Pons (tissue), 1 donor: ENCODE results near the gene ANAPC16.
"Not testable (repeated sequence)": the region's sequence is repeated elsewhere in the genome, so short reads cannot be mapped to it uniquely, and the experiment has no call there.

Source experiments
- DNase-seq: peaks from one replicate; pipeline ENCODE4 v3.0.0-alpha.2; 2016; ENCODE audit warnings: low spot score

The ANAPC16 gene

GRCh38 chr10:72243822-72244437 lies 28.1 kb downstream of the ANAPC16 start:
- no peak for DNase-seq

- no peak for DNase-seq
Observed at GRCh38 chr10:72244573-72245038, 28.8 kb downstream of the ANAPC16 start.

GRCh38 chr10:72245949-72246525 lies 30.2 kb downstream of the ANAPC16 start:
- DNase-seq = no peak

GRCh38 chr10:72248468-72249151 lies 32.8 kb downstream of the ANAPC16 start:
- peak; percentile 92 for DNase-seq

GRCh38 chr10:72249176-72249862 lies 33.5 kb downstream of the ANAPC16 start:
- not testable (repeated sequence) for DNase-seq

- no peak for DNase-seq
Observed at GRCh38 chr10:72250666-72251065, 34.9 kb downstream of the ANAPC16 start.

GRCh38 chr10:72251635-72252034 lies 35.8 kb downstream of the ANAPC16 start:
- DNase-seq = no peak

- DNase-seq = no peak
Observed at GRCh38 chr10:72252972-72253371, 37.2 kb downstream of the ANAPC16 start.

- no peak for DNase-seq
Observed at GRCh38 chr10:72253578-72253977, 37.8 kb downstream of the ANAPC16 start.

- peak; percentile 97 for DNase-seq
Observed at GRCh38 chr10:72254813-72255568, 39.2 kb downstream of the ANAPC16 start.

GRCh38 chr10:72255977-72256729 lies 40.3 kb downstream of the ANAPC16 start:
- no peak for DNase-seq

- peak; percentile 81 for DNase-seq
Observed at GRCh38 chr10:72257051-72257892, 41.5 kb downstream of the ANAPC16 start.

GRCh38 chr10:72258617-72259016 lies 42.8 kb downstream of the ANAPC16 start:
- DNase-seq = no peak

GRCh38 chr10:72259491-72260238 lies 43.9 kb downstream of the ANAPC16 start:
- DNase-seq = no peak

- peak; percentile 87 for DNase-seq
Observed at GRCh38 chr10:72260239-72260975, 44.6 kb downstream of the ANAPC16 start.

- peak; percentile 54 for DNase-seq
Observed at GRCh38 chr10:72260976-72261783, 45.4 kb downstream of the ANAPC16 start.

GRCh38 chr10:72261784-72262404 lies 46.1 kb downstream of the ANAPC16 start:
- no peak for DNase-seq
